Measurements from ENCODE around the gene LARGE2.

DNA sequence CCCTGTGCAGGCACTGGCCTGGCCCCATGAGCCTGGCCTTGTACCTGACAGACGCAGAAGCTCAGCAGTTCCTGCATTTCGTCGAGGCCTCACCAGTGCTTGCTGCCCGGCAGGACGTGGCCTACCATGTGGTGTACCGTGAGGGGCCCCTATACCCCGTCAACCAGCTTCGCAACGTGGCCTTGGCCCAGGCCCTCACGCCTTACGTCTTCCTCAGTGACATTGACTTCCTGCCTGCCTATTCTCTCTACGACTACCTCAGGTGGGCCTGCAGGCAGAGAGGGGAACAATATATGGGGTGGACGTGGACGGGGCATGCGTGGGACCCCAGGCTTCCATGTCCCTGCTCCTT lies 4.9 kb downstream of the LARGE2 start:
- TF ChIP-seq, protein P1, sequence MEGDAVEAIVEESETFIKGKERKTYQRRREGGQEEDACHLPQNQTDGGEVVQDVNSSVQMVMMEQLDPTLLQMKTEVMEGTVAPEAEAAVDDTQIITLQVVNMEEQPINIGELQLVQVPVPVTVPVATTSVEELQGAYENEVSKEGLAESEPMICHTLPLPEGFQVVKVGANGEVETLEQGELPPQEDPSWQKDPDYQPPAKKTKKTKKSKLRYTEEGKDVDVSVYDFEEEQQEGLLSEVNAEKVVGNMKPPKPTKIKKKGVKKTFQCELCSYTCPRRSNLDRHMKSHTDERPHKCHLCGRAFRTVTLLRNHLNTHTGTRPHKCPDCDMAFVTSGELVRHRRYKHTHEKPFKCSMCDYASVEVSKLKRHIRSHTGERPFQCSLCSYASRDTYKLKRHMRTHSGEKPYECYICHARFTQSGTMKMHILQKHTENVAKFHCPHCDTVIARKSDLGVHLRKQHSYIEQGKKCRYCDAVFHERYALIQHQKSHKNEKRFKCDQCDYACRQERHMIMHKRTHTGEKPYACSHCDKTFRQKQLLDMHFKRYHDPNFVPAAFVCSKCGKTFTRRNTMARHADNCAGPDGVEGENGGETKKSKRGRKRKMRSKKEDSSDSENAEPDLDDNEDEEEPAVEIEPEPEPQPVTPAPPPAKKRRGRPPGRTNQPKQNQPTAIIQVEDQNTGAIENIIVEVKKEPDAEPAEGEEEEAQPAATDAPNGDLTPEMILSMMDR (optimal IDR thresholded peaks at IDR 0.05 in 1 of 3, IDR thresholded peaks at IDR 0.05 in 1 of 3, conservative IDR thresholded peaks at IDR 0.05 in 1 of 3; ENCODE audit: extremely low read depth in 1 of 3, insufficient read depth in 2 of 3, low read length in 3 of 3), result no peak
- TF ChIP-seq EZH2 (IDR thresholded peaks at IDR 0.05; ENCODE audit: low read length), result no peak

All from keratinocyte (primary cell).